Measurements from ENCODE around the gene RGL2.

The RGL2 gene

DNA sequence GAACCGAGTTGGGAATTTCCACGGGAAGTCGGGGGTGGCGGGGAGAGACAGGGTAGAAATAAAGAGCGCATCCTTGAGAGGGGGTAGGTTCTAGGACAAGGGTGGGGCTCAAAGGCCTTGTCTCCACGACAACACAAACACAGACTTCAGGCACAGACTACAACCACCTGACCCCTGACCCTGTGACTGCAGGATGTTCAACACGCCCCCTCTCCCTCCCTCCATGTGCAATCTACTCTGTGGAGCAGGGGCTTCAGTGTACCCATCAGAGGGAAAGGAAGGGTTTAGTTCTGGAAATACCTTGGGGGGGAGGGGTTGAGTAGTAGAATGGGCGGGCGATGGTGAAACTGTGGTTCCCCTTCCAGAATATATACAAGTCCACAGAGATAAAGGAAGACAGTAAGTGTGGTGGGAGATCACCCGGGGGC lies 15.8 kb upstream of the RGL2 start:
- Histone ChIP-seq H3K4me3 (ENCODE audit: low read depth, low read length) (peak overlapping the region; percentile 91), H3K36me3 (peaks cover 10% of the 10 kb centered on the region), H3K27me3 (no peaks in the 10 kb centered on the region), H3K4me1 (peaks cover 3% of the 10 kb centered on the region; the same call in 1 of the 2 replicates), H3K9me3 (no peaks in the 10 kb centered on the region)
- no peak for DNase-seq
- TF ChIP-seq, protein P1, sequence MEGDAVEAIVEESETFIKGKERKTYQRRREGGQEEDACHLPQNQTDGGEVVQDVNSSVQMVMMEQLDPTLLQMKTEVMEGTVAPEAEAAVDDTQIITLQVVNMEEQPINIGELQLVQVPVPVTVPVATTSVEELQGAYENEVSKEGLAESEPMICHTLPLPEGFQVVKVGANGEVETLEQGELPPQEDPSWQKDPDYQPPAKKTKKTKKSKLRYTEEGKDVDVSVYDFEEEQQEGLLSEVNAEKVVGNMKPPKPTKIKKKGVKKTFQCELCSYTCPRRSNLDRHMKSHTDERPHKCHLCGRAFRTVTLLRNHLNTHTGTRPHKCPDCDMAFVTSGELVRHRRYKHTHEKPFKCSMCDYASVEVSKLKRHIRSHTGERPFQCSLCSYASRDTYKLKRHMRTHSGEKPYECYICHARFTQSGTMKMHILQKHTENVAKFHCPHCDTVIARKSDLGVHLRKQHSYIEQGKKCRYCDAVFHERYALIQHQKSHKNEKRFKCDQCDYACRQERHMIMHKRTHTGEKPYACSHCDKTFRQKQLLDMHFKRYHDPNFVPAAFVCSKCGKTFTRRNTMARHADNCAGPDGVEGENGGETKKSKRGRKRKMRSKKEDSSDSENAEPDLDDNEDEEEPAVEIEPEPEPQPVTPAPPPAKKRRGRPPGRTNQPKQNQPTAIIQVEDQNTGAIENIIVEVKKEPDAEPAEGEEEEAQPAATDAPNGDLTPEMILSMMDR (IDR thresholded peaks at IDR 0.05; ENCODE audit: low read depth, low read length) = no peak

DNA sequence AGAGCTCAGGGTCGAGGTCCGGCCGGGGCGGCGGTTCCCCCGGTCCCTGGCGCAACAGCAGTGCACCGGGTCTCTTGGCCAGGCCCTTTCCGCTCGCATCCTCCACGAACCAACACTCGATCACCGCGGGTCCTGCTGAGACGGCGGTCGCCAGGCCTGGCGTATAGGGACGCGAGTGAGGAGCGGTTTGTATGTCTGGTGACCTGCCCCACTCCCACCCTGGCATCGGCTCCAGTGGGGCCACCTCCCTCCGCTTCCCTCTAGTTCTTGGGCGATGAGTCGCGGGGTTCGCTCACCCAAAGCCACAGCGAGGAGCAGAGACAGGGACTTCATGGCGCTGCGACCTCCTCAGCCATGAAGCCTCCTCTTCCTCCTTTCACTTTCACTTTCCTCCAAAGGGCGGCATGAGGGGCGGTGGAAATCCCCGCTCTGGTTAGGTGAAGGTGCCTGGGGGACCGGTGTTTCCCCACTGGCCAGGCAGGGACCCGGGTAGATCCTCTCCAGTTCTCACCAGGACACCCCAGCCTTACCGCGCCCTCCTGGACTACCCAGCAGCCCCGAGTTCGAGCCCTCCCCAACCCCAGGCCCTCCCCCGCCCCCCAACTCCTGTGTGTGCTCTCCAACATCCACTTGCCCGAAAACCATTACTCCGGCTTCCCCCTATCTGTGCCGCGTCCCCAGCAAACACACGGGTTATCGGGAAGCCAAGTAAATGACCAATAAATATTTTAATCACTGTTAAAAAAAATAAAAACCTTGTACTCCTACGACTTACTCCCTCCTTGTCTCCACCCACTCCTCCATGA lies 15.2 kb upstream of the RGL2 start, which contains the start of gene TAPBP:
Gene TAPBP (minus strand): TSS at position 370 of the 806 bp plus-strand sequence. CDS start 37 bp downstream, at position 333.
- Histone ChIP-seq H3K27me3 (no peaks in the 10 kb centered on the region), H3K9me3 (no peaks in the 10 kb centered on the region), H3K4me1 (peaks cover 3% of the 10 kb centered on the region; the same call in 1 of the 2 replicates), H3K4me3 (ENCODE audit: low read depth, low read length) (peak within 1 kb of the TSS; percentile 91), H3K36me3 (peaks cover 4% of the 10 kb centered on the region)
- TF ChIP-seq, protein P1 (IDR thresholded peaks at IDR 0.05; ENCODE audit: low read depth, low read length) = no peak
- DNase-seq = peak; percentile 62

DNA sequence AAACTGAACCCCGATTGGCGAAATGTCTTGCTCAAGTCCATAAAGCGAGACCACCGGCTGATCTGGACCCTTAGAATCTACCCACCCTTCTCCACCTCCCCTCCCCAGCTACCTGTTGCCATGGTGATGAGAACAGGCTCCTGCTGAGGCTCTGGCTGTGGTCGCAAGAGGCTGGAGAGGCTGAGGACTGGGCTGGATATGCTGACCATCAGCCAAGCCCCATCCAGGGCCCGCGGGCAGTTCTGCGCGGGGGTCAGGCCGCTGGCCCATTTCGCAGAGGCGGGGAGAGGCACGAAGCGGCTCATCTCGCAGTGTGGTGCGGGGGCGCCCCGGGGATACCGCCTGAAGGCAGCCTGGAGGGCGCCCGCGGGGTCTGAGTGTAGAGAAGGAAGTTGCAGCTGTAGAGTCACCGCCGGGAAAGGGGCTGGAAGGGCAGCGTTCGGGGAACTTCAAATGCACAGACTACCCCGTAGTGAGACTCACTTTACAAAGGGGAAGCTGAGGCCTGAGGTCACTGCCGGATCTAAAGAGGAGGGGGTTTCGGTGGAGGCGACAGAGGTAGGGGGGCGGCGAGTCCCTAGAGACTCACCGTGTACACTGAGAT lies 14.5 kb upstream of the RGL2 start:
- peaks cover 3% of the 10 kb centered on the region; the same call in 1 of the 2 replicates for H3K4me1 ChIP-seq
- TF ChIP-seq, protein P1 (IDR thresholded peaks at IDR 0.05; ENCODE audit: low read depth, low read length) = no peak
- no peaks in the 10 kb centered on the region for H3K9me3 ChIP-seq
- peak; percentile 39 for DNase-seq
- no peaks in the 10 kb centered on the region for H3K27me3 ChIP-seq
- H3K36me3 ChIP-seq = no peaks in the 10 kb centered on the region
- peak overlapping the region; percentile 91 for H3K4me3 ChIP-seq (ENCODE audit: low read depth, low read length)

DNA sequence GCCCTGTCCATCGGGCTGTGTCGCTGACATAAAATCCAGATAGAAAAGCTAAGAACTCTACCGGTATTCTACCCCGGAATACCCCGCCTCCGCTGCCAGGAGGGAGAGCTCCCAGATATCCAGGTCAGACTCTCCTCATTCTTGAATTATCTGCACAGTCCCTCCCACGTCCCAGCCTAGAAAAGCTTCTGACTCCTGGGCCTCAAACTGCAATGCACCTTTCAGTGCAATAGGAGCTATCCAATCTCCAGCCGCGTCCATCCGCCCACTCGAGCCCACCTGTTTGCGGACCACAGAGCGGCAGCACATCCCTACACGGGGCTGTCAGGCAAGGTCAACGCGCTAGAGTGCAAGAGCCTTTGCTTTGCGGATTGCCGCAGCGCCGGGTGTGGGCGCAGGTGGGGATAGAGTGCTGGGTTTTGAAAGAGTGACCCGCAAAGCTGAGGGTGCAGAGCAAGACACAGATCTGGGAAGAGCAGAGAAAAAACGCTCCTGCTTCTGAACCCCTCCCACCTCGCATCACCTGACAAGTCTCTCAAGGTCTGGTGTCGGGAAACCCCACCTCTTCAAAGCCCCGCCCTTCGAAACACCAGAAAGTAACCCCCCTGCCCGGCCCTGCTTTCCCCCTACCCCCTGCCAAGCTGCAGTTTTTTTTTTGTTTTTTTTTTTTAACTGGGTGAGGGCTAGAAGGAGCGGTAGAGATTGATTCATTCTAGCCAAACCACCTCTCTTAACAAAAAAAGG lies 13.8 kb upstream of the RGL2 start:
- Histone ChIP-seq H3K9me3 (no peaks in the 10 kb centered on the region), H3K27me3 (no peaks in the 10 kb centered on the region), H3K36me3 (no peaks in the 10 kb centered on the region), H3K4me3 (ENCODE audit: low read depth, low read length) (peak overlapping the region; percentile 91), H3K4me1 (peaks cover 3% of the 10 kb centered on the region; the same call in 1 of the 2 replicates)
- TF ChIP-seq, protein P1 (IDR thresholded peaks at IDR 0.05; ENCODE audit: low read depth, low read length) = no peak
- no peak for DNase-seq

DNA sequence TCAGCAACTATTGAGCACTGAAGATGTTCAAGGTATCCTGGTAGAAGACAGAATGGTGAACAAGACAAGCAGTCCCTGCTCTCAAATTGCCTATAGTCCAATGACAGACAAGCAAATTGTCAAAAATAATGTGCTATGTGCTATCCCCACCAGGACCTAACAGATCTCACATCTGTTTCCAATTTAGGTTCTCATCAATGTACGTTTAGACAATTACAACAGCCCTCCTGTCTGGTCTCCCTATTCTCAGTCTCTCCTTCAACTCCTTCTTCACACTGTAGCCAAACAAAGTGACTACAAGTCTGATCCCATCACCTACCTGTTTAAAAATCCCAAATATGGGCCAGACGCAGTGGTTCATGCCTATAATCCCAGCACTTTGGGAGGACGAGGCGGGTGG lies 7.6 kb upstream of the RGL2 start:
- Histone ChIP-seq H3K36me3 (no peaks in the 10 kb centered on the region), H3K27me3 (no peaks in the 10 kb centered on the region)

More for the DNA sequence above, 7.6 kb upstream of the RGL2 start:
- DNase-seq = no peak
- H3K4me3 ChIP-seq (ENCODE audit: low read depth, low read length) = no peak overlapping the region
- H3K4me1 ChIP-seq = no peaks in the 10 kb centered on the region
- no peaks in the 10 kb centered on the region for H3K9me3 ChIP-seq
- TF ChIP-seq, protein P1 (IDR thresholded peaks at IDR 0.05; ENCODE audit: low read depth, low read length) = no peak

Measured in BE2C (cell line).